ENCODE results near the gene FAM72A.
"Not testable (repeated sequence)": the region's sequence is repeated elsewhere in the genome, so short reads cannot be mapped to it uniquely, and the experiment has no call there.

Gene FAM72A

DNA sequence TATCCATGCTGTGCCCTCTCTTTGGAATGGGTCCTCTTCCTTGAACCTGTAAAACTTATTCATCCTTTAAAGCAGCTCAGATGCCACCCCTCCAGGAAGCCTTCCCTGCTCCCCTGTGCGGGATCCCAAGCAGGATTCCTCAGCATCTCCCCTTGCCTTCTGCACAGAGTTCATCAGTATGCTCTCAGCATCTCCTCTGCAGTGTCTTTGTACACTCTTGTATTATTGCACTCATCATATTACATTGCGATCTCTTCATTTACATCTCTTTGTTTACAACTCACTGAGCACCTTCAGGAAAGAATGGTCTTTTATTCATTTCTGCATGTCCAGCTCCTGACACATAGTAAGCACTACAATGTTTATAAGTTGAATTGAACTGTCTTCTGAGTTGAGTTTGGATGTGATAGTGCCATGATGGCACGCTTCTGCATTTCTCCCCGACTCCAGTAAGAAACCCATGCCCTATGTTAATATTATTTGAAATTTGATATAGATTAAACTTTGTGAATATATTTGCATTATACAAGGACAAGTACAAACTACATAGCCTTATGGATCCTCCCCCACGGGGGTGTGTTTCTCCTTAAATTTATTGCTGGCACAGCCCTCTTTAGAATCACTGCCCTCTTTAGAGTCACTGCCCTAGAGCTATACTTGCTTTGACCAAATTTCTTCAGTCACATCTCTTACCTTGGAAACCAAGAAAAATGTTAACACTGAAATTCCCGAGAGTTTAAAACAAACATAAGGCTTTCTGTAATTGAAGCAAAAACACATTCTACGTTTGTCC is 13.2 kb upstream of the FAM72A start:
- DNase-seq = not testable (repeated sequence)

- DNase-seq = not testable (repeated sequence)
These were observed 8.2 kb upstream of the FAM72A start for GRCh38 chr1:206210802-206211201.

DNA sequence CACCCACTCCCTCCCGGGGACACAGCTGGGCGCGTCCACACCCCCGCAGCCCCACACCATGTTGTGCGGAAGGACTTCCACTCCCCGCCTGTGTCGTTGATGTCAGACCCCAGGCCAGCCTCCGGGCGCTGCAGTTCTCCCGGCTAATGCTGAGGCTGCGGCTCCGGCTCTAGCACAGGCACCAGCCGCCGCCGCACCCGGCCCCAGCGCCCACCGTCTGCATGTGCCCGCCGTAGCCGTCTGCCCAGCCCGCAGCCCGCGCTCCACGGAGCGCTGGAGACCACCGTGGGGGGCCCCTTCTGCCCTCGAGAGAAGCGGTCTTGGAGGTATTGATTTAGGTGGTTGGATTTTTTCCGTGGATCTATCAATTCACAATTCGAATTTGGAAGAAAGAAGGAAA is 2.9 kb upstream of the FAM72A start:
- DNase-seq = not testable (repeated sequence)

DNA sequence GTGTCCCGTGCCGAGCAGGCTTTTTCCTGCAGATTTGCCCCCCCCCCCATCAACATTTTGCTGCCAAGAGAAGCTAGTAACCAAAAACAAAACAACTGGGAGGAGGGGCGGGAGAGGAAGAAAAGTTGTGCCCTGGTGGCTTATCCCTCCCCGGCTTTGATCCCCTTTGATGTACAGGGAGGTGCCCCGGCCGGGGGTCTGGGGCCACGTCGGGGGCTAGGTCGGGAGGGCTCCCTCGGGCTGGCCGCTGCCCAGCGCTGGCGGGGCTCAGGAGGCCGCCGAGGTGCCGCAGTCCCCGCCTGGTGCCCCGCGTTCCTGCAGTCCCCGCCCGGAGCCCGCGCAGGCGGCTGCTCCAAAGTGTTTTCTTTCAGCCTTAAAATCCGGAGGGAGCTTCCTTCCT is 2.2 kb upstream of the FAM72A start:
- DNase-seq = not testable (repeated sequence)

DNA sequence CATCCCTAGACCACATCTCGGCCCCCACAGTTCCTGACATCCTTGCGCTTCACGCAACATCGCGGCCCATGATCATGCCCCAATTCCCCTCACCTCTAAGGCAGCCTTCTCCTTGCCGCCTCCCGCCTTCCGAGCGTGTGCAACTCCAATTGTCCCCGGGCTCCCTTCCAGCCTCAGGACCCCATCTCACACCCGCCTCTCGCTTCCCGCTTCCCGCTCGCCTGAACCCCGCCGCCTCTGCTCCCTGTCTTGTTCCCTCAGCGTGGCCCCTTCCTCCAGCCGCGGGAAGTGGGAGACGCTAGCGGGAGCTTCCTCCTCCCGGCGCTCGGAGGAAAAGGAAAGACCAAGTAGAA is 1.5 kb upstream of the FAM72A start:
- not testable (repeated sequence) for DNase-seq

- not testable (repeated sequence) for DNase-seq
These were observed 922 bp upstream of the FAM72A start, which contains the start of gene SRGAP2 for GRCh38 chr1:206203364-206204158. Gene SRGAP2 (plus strand): TSS chr1:206203541. CDS start chr1:206205971, 2,430 bp downstream.

GRCh38 chr1:206196748-206197424 is 5.8 kb downstream of the FAM72A start:
- not testable (repeated sequence) for DNase-seq

GRCh38 chr1:206195182-206195581 is 7.5 kb downstream of the FAM72A start:
- not testable (repeated sequence) for DNase-seq

GRCh38 chr1:206186826-206187225 is 15.8 kb downstream of the FAM72A start:
- not testable (repeated sequence) for DNase-seq

- DNase-seq = not testable (repeated sequence)
These were observed 16.9 kb downstream of the FAM72A start for GRCh38 chr1:206185778-206186177.

GRCh38 chr1:206183788-206184187 is 18.9 kb downstream of the FAM72A start:
- DNase-seq = not testable (repeated sequence)

- DNase-seq = not testable (repeated sequence)
These were observed 20.0 kb downstream of the FAM72A start for GRCh38 chr1:206182368-206183317.

DNA sequence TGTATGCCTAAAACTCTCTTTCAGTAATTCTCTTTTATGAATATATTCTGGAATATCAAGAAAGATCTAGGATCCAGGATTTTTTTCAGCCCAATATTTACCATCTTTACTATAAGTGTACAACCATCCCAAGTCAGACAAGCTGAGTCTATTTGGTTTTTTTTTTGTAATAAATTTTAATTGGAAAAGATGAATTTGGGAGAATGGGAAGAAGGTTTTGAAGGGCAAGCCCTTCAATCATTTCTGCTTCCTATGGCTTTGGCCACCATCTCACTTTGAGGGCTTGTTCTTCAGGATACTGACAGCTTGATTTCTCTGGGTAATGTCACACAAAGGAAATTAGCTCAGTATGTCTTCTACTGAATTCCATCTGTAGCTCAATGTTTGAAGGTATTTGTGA is 23.0 kb downstream of the FAM72A start:
- not testable (repeated sequence) for DNase-seq

- not testable (repeated sequence) for DNase-seq
These were observed 24.3 kb downstream of the FAM72A start for GRCh38 chr1:206178061-206178989.

DNA sequence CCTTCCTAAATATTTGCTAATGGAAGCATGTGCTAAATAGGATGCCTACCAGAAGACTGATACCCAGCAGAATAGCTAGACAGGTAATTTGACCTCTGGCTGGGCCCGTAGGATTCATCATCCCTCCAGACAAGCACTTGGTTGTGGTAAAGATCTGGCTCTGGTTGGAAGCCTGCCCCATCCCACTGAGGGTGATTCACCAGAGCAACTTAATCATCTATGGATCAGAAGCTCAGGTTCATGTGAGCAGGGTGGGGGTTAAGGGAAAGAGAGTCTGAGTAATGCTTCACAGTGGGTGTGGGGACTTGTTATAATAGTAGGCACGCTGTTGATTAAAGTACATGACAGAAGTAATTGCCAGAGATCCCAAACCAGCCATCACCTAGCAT is 26.5 kb downstream of the FAM72A start:
- not testable (repeated sequence) for DNase-seq

DNA sequence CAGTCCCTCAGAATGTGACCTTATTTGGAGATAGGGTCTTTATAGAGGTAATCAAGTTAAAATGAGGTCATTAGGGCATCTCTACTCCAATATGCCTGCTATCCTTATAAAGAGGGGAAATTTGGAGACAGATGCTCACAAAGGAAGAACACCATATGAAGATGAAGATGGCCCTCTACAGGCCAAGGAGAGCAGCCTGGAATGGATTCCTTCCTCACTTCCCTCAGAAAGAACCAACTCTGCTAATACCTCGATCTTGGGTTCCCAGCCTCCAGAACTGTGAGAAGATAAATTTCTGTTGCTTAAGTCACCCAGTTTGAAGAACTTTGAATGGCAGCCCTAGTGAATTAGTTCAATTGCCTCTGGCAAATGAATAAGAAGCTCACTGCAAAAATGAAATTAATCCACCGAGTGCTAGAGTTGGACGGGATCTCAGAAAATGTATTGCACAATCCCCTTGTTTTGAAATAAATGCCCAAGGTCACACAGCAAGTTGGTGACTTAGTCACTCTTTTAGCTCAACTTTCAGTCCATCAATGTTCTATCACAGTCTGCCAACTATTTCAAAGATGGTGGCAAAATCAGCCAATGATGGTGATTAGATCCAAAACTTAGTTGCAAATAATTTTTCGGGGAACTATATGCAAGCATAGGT is 27.1 kb downstream of the FAM72A start:
- DNase-seq = not testable (repeated sequence)

DNA sequence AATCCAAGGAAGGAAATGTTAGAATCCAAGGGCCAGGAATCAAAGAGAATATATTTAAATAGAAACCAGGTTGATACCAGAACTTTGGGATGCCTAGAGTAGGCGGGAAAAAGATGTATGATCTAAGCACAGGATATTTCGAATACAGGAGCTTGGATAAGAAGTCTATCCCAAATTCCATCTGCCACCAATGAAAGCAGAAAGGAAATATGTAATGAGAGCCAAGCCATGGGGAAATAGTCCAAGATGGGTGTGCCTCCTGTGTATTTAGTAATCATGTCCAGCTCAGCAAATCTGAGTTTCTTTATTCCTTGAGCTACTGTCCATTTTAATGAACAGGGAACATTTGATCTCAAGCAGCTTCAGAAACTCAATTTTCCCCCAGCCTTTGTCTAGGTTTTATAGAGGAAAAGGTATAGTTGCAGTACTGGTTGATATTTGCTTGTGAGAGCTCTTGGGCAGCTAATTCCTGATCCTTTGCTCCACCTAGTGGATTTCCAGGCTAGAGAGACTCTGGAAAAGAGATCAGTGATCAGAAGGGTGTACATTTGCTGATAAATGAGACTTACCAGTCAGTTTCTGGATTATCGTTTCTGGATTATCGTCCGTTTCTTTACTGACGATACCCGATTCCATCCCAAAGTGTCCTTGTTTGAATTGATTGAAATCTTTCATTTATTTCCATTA is 28.3 kb downstream of the FAM72A start:
- not testable (repeated sequence) for DNase-seq

GRCh38 chr1:206173110-206173719 is 29.4 kb downstream of the FAM72A start:
- DNase-seq = not testable (repeated sequence)

- not testable (repeated sequence) for DNase-seq
These were observed 32.8 kb downstream of the FAM72A start for GRCh38 chr1:206169794-206170193.

Data from NCI-H2171 (cell line).